GM10847 (cell line): ENCODE data around the gene RXRA.

Experiments used
- POLR2A ChIP-seq: IDR thresholded peaks from 2 replicates; pipeline ENCODE4 v1.6.1; 2011; ENCODE audit not compliant: insufficient read length; ENCODE audit errors: extremely low read depth

RXRA gene

DNA sequence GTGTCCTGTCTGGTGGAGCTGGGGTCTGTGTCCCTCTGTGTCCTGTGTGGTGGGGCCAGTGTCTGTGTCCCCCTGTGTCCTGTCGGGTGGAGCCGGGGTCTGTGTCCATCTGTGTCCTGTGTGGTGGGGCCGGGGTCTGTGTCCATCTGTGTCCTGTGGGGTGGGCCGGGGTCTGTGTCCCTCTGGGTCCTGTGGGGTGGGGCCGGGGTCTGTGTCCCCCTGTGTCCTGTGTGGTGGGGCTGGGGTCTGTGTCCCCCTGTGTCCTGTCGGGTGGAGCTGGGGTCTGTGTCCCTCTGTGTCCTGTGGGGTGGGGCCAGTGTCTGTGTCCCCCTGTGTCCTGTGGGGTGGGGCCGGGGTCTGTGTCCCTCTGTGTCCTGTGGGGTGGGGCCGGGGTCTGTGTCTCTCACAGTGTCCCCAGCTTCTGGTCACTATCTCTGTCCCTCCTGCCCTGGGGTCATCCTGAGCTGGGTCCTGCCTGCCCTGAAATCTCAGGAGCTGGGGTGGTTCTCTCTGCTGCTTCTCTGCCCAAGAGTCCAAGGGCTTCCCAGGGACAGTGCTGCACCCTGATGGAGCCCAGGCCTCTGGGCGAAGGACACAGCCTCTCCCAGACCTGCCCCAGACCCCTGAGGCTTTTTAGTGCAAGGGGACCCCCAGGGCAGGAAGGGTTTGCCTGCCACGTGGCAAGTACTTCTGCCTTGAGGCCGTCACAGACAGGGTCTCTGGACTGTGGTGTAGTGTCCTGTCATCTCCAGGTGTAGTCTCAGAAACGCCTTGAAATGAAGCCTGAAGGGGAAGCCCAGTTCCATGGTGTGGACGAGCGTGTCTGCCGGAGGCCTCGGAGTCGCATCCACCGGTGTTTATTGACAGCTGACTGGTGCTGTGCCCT lies 131.3 kb downstream of the RXRA start:
- no peak for TF ChIP-seq POLR2A

DNA sequence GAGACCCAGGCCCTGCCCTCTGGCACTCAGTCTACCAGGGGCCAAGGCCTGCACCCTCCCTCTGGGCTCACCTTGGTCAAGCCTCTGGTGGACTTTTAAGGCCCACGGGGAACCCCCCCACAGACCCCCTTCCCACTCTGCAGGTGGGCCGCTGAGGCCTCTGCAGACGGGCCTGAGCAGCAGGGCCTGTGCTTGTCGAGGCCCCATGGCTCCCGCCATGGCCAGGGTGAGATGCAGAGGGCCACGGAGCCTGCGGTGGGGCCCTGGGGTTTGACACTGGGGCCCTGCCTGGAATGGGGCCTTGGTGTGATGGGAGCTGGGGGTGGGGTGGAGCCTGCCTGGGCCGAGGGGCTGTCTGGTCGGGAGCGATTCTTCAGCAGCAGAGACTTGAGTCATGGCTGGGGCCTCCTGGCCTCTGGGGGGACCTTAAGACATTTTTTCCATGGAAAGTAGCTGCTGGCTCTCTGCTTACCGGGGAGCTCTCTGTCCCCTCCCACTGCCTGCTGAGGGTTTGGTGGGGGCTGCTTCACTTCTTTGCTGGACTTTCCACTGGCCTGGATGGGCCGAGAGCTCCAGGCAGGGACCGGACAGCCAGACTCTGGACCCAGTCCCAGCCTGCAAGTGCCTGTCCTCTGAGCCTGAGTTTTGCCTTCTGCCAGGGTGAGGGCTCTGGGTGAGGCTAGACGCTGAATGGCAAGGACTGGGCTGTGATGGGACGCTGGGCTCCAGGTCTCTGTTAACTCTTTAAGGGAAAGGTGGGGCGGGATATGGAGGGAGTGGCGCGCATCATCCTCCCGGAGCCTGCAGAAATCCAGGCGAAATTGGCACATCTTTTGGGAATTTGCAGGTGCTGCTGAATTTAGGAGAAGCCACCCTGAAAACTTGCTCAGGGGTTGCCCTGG lies 132.2 kb downstream of the RXRA start:
- no peak for TF ChIP-seq POLR2A

DNA sequence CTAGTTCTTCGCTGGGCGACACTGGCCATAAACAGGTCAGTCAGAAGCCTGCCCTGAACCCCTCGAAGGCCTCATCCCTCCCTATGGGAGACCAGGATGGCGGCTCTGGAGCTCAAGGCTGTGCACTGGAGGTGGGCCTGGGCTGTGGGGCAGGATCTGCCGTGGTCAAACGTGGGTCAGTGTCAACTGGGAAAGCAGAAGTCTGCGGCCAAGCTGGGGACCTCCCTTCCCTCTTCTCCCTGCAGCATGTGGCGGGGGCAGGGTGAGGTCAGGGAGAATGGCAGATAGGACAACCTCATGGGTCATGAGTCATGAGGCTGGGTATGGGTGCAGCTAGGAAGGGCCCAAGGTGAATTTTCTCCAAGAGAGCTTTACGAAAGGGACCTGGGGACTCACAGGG lies 132.9 kb downstream of the RXRA start:
- no peak for TF ChIP-seq POLR2A

DNA sequence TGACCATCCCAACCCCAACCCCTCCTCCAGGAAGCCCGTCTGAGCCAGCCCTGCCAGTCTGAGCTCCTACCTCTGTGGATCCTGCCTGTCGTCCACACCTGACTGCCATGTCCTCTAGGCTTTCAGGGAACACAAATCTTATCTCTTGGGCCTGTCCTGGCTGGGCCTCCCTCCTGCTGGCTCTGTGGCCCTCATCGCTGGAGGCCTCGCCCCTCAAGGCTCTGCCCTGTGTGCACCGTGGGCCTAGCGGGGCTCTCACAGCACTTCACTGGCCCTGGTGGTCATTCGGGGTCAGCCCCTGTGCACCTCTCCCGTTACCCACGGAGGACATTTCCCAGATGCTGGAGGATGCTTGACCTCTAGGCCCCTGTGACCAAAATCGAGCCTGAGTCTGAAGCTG lies 133.3 kb downstream of the RXRA start:
- TF ChIP-seq POLR2A = no peak

DNA sequence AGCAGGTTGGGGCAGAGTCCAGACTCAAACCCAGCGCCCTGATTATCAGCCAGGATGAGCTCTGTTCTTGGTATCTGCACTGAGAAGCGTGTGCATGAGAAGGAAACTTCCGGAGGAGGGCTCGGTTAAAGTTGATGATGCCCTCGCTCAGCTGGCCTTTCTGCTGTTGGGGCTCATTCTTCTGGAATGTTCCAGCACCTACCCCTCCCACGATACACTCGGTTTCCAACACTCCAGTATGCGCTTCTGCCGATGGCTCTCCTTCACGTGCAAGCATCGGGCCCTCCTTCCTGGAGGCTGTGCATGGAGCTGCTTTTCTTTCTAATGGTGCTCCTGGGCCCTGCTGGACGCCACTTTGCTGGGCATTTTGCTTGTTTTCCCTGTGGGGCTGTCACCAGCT lies 134.0 kb downstream of the RXRA start:
- TF ChIP-seq POLR2A = no peak

DNA sequence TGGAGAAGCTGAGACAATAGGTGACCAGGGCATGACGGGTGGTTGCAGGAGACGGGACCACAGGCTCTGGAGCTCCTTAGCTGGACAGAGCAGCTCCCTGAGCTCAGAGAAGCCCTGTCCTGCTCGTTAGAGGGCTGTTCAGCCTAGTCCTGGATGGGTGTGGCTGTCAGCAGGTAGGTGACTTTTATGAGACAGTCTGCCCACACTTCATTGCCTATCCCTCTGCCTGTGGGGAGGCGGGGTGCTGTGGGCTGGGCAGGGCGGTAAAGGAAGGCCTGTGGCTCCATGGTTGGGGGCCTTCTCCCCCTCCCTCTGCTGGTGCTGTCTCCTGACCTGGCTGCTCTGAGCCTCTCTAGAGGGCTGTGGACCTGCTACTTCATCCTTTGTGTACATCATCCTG lies 134.6 kb downstream of the RXRA start:
- no peak for TF ChIP-seq POLR2A

DNA sequence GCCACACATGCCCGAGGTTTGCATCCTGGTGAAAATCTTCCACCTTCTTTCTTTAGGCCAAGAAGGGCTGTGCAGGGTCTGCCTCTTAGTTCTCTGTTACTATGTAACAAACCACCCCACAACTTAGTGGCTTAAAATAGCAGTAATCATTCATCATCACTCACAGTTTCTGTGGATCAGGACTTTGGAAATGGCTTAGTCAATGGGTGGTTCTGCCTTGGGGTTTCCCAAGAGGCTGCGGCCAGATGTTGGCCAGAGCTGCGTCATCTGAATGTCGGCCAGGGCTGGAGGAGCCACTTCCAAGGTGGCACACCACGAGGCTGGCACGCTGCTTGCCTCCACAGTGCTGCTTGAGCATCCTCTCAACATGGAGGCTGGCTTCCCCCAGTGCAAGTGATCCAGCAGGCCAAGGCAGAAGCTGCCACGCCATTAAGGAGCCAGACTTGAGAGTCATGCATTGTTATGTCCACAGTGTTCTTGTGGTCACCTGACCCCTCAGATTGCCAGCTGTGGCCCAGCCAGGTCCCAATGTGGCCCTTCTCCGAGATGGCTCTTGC lies 135.2 kb downstream of the RXRA start:
- TF ChIP-seq POLR2A = no peak

DNA sequence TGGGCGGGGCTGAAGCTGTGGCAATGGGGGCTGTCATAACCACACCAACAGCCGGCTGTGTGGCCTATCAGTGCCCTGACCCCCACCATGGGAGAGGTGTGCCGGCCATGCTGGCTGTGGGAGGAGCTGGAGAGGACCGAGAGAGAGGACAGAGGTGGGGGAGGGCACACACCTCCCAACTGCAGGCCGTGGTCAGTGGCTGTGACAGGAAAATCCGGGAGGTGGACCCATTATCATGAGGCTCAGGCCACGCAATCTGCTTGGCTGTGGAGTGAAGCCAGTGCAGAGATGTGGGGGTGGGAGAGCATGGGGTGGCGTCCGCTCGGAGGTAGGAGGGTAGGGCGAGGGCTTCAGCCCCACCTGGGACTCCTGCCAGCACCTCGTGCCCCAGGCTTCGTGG lies 136.1 kb downstream of the RXRA start:
- no peak for TF ChIP-seq POLR2A

DNA sequence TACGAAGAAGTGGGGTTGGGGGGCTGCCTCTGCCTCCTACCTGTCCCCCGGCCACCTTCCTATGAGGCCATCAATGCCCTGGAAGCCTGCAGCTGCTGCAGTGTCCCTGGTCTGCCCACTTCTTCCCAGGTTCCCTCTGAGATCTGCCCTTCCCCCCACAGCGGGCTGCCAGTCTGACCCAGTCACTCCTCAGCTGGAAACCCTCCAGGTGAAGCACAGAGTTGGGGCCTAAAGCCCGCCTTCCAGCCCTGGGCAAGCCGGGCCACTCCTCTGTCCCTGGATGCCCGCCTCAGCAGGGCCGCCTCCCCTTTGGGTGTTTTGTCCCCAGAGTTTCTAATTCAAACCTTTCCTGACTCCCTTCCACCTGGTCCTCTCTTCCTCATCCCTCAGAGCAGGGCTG lies 137.0 kb downstream of the RXRA start:
- TF ChIP-seq POLR2A = no peak

DNA sequence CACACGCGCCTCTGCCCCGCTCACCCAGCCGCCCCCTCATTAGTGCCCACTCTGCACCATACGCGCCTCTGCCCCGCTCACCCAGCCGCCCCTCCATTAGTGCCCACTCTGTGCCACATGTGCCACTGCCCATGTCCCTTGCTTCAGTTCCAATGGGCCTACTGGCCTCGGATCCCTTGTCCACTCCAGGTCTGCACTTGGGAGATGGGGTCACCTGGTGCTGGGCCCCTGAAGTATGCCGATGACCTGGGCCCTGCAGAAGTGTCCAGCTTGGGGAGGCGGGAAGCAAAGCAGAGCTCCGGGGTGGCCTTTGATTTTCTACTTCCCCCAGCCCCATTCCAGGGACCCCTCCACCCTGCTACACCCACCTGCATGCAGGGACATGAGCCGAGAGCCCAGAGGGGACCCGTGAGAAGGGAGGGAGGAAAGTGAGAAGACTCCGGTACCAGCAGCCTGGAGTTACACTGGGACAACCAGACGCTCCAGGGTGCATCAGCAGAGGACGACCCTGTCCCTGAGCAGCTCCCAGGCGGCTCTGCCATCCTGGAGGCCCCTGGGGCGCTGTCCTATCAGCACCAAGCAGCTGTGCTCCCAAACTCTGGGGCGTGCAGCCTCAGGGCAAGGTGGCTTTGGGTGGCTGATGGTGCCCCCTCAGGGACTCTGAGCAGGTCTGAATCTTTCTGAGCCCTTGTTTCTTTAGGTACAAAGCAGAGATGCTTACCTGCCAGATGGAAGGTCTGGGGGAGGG lies 140.8 kb downstream of the RXRA start:
- no peak for TF ChIP-seq POLR2A

DNA sequence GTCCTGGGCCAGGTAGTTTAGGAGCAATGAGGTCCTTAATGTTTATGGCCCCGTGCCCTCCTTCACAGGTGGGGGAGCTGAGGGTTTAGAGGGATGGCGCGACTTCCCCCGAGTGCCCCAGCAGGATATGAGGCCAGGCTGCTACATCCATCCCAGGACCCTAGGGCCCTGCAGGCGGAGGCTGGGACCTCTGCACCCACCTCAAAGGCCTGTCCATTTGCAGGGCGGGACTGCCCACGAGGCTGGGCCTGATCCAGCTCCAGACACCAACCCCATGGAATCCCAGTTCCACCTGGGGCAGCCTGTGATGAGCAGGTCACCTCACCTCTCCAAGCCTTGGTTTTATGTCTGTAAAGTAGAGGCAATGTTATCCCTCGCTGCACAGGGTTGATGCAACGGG lies 142.1 kb downstream of the RXRA start:
- TF ChIP-seq POLR2A = no peak

DNA sequence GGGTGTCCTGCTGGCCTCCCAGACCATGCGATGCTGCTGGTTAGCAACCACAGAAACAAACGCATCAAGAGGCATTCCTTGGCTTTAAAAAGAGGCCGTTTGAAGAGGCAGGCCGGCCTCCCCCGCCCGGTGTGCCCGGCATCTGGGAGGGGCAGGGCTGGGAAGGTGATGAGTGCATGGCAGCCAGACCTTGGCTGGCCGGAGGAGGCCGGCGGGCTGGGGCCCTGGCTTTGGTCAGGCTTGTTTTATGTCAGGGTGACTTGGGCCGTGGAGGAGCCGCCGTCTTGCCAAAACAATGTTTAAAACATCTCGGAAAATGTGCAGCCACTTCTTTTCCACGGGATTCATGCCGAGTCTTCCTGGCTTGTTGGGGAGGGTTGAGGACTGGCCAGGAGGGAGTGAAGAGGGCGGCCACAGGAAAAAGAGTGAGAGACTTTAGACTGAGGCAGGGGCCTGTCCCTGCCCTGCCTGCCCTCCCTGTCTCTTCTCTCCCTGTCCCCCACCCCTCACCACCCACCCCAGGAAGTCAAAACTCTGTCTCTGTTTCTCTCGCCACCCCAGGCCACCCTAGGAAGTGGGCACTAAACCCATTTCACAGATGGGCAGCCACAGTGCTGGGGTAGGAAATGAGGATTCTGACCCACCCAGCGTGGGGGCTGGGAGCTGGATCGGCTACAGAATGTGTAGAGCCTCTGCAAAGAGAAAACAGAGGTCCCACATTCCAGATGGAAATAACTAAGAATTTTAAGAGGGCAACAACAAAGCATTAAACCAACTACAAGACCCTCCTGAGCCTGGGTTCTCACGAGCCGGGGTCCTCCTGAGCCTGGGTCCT lies 143.0 kb downstream of the RXRA start:
- no peak for TF ChIP-seq POLR2A

DNA sequence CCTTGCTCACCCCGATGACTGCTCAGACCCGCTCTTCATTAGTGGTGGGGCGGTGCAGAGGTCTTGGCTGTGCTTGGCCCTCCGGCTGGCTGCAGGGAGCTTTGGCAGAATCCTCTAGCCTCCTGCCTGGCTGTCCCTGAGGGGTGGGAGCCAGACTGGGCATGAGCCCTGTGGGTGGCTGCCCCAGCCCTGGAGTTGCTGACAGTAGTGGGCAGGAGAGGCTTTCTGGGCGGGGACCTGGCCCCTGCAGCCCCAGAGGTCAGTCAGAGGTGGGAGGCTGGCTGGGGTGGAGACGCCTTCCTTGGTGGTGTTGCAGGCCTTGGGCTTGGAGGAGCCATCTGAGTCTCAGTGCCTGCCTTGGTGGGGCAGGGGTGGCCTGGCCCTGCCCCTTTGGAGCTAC lies 146.0 kb downstream of the RXRA start:
- TF ChIP-seq POLR2A = no peak
